OCI-LY7 (cell line): ENCODE results near the gene COL4A1.

ENCODE experiments used
- EZH2phosphoT487 ChIP-seq: fragments of 200-600 bp; sonication (generic); IDR thresholded peaks from 2 replicates; pipeline ENCODE4 v1.6.1; 2018; ENCODE audit warnings: low read depth, borderline replicate concordance, mild to moderate bottlenecking, mixed run types, antibody characterized with exemption, low read length, moderate library complexity, mixed read lengths
- TF ChIP-seq, protein P1 (sequence below): fragments of 200-600 bp; sonication (generic); conservative IDR thresholded peaks from 2 replicates; pipeline ENCODE4 v1.5.1; 2014; ENCODE audit warnings: mild to moderate bottlenecking, antibody characterized with exemption, low read length, moderate library complexity, mixed read lengths

DNA sequence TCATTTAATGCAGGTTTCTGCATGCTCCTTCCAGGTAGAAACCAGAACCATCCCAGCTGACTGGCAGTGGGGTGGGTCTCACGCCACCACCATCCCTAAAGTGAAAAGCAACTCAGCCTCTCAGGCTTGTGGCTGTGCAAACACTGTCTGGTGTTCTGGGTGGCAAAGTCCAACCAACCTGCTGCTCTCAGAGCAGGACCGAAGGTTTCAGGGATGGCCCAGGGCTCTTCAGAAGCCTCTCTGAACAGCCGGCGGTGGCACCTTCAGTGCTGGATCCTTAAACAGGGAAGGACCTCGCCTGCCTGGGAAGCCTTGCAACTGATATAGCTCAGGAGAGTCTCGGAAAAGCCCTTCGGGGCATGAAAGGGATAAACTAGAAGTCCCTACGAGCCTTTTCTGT is 100.8 kb downstream of the COL4A1 start:
- TF ChIP-seq, protein P1, sequence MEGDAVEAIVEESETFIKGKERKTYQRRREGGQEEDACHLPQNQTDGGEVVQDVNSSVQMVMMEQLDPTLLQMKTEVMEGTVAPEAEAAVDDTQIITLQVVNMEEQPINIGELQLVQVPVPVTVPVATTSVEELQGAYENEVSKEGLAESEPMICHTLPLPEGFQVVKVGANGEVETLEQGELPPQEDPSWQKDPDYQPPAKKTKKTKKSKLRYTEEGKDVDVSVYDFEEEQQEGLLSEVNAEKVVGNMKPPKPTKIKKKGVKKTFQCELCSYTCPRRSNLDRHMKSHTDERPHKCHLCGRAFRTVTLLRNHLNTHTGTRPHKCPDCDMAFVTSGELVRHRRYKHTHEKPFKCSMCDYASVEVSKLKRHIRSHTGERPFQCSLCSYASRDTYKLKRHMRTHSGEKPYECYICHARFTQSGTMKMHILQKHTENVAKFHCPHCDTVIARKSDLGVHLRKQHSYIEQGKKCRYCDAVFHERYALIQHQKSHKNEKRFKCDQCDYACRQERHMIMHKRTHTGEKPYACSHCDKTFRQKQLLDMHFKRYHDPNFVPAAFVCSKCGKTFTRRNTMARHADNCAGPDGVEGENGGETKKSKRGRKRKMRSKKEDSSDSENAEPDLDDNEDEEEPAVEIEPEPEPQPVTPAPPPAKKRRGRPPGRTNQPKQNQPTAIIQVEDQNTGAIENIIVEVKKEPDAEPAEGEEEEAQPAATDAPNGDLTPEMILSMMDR: no peak
- no peak for TF ChIP-seq EZH2phosphoT487
